A673 (cell line): ENCODE data around the gene PEX14. TPM values are rescaled to one million over a fixed set of nuclear protein-coding genes. Genes with fewer than 3 reads are reported as not detected.

Experiments used
- BruUV-seq: library from RNA; stranded (reverse); fragments of 400-500 nt; replicated peaks from 2 replicates; lab custom pipeline; 2021; lab: Mats Ljungman, UMichigan
- CTCF ChIA-PET: fragments of 300-600 bp; sonication (Branson Sonifier 250); formaldehyde crosslinking; loops from one replicate; lab custom pipeline; 2022; ENCODE audit warnings: antibody characterized with exemption; lab: Charles Lee
- POLR2A ChIA-PET: fragments of 300-600 bp; sonication (Branson Sonifier 250); formaldehyde crosslinking; loops from one replicate; lab custom pipeline; 2022; ENCODE audit warnings: antibody characterized with exemption; ENCODE audit not compliant: low non-redundant PET; lab: Charles Lee
- DNase-seq: peaks from one replicate; pipeline ENCODE4 v3.0.0-alpha.2; 2015; ENCODE audit warnings: low spot score
- H3K27ac ChIP-seq: fragments of 200-600 bp; sonication (generic); 2 replicates; pipeline ENCODE4 v1.5.1; 2016; ENCODE audit warnings: mixed run types, low read depth, mild to moderate bottlenecking, mixed read lengths, antibody characterized with exemption, low read length; ENCODE audit not compliant: poor library complexity, severe bottlenecking
- H3K27me3 ChIP-seq: fragments of 200-600 bp; sonication (generic); replicated peaks from 2 replicates; pipeline ENCODE4 v1.6.1; 2017; ENCODE audit warnings: mixed run types, low read depth, mild to moderate bottlenecking, mixed read lengths, antibody characterized with exemption, low read length; ENCODE audit not compliant: insufficient read depth, poor library complexity
- H3K36me3 ChIP-seq: fragments of 200-600 bp; sonication (generic); 2 replicates; pipeline ENCODE4 v1.6.1; 2016; ENCODE audit warnings: mixed run types, mild to moderate bottlenecking, mixed read lengths, antibody characterized with exemption, low read length; ENCODE audit not compliant: insufficient read depth, poor library complexity, severe bottlenecking
- H3K4me1 ChIP-seq: fragments of 200-600 bp; sonication (generic); 2 replicates; pipeline ENCODE4 v1.6.1; 2017; ENCODE audit warnings: mixed run types, mild to moderate bottlenecking, mixed read lengths, antibody characterized with exemption, low read length; ENCODE audit not compliant: insufficient read depth, poor library complexity, severe bottlenecking
- H3K4me3 ChIP-seq: fragments of 200-600 bp; sonication (generic); 2 replicates; pipeline ENCODE4 v1.5.1; 2016; ENCODE audit warnings: low read depth, mixed run types, mild to moderate bottlenecking, mixed read lengths, low read length; ENCODE audit not compliant: poor library complexity, severe bottlenecking
- H3K9me3 ChIP-seq: fragments of 200-600 bp; sonication (generic); 2 replicates; pipeline ENCODE4 v1.6.1; 2016; ENCODE audit warnings: mixed run types, low read depth, mild to moderate bottlenecking, mixed read lengths, antibody characterized with exemption, low read length; ENCODE audit not compliant: poor library complexity, severe bottlenecking
- CTCF ChIP-seq: fragments of 300-800, 200-600 bp; sonication (generic); conservative IDR thresholded peaks from 2 replicates; pipeline ENCODE4 v1.5.1; 2017; ENCODE audit warnings: low read depth, mild to moderate bottlenecking, antibody characterized with exemption, low read length, moderate library complexity, mixed read lengths
- EZH2 ChIP-seq: fragments of 200-600 bp; sonication (generic); IDR thresholded peaks from 2 replicates; pipeline ENCODE4 v1.6.1; 2017; ENCODE audit warnings: borderline replicate concordance, low read depth, mild to moderate bottlenecking, mixed read lengths, antibody characterized with exemption, low read length; ENCODE audit not compliant: poor library complexity, severe bottlenecking
- intact Hi-C: fragments of 100-400 bp; cut with micrococcal nuclease; formaldehyde crosslinking; loops from one replicate; pipeline ENCODE4 v1.10.0; 2022; ENCODE audit not compliant: unreplicated experiment
- total RNA-seq: library from RNA; stranded (reverse); gene quantifications from 2 replicates; pipeline ENCODE4 v1.2.3, GENCODE V29; 2021

PEX14 gene
- total RNA-seq, 1 experiment from 2014 or later: 26.8 TPM

- Histone ChIP-seq H3K27me3 (no peaks in the 10 kb centered on the region), H3K27ac (no peak overlapping the region), H3K9me3 (no peaks in the 10 kb centered on the region), H3K4me3 (no peak overlapping the region), H3K36me3 (no peaks in the 10 kb centered on the region), H3K4me1 (peaks cover 34% of the 10 kb centered on the region)
- POLR2A ChIA-PET: no interaction called here
- TF ChIP-seq EZH2 (no peak), CTCF (no peak)
- no peak for DNase-seq
- CTCF ChIA-PET: no interaction called here
- intact Hi-C loops: no loop called here
- BruUV-seq: no TSS peak
These were observed 202.2 kb downstream of the PEX14 start for GRCh38 chr1:10676963-10677362.

- Histone ChIP-seq H3K36me3 (no peaks in the 10 kb centered on the region), H3K9me3 (no peaks in the 10 kb centered on the region), H3K27me3 (no peaks in the 10 kb centered on the region), H3K4me3 (no peak overlapping the region), H3K4me1 (peaks cover 34% of the 10 kb centered on the region), H3K27ac (no peak overlapping the region)
- POLR2A ChIA-PET: no interaction called here
- intact Hi-C loops: no loop called here
- CTCF ChIA-PET: no interaction called here
- TF ChIP-seq CTCF: no peak
- DNase-seq: no peak
- no TSS peak for BruUV-seq
These were observed 203.0 kb downstream of the PEX14 start for GRCh38 chr1:10677491-10678391.

- no peaks in the 10 kb centered on the region for H3K9me3 ChIP-seq
- no TSS peak for BruUV-seq
- H3K36me3 ChIP-seq: no peaks in the 10 kb centered on the region
- H3K27me3 ChIP-seq: no peaks in the 10 kb centered on the region
- peaks cover 34% of the 10 kb centered on the region for H3K4me1 ChIP-seq
- DNase-seq: no peak
- H3K4me3 ChIP-seq: no peak overlapping the region
- TF ChIP-seq EZH2: no peak
- no peak for TF ChIP-seq CTCF
- ChIA-PET POLR2A (no interaction called here), CTCF (no interaction called here)
- no peak overlapping the region for H3K27ac ChIP-seq
- intact Hi-C loops: no loop called here
These were observed 203.7 kb downstream of the PEX14 start for GRCh38 chr1:10678402-10678801.
